Nasal cavity respiratory epithelium epithelial cell of viscerocranial mucosa (primary cell): ENCODE data around the gene BORCS5. TPM values are rescaled to one million over a fixed set of nuclear protein-coding genes. Genes with fewer than 3 reads are reported as not detected.

ENCODE experiments used
- total RNA-seq: library from RNA; depleted of rRNA; stranded (reverse); fragments of >200 nt; gene quantifications from 2 replicates; pipeline ENCODE4 v1.2.3, GENCODE V29; 2014

Gene BORCS5
- 8.2 and 14.9 TPM in 2 replicates for total RNA-seq

GRCh38 chr12:12356896-12357718 lies at the start of gene BORCS5:
BORCS5 (plus strand) TSS chr12:12357078; CDS start chr12:12357452, 374 bp downstream.

GRCh38 chr12:12349711-12350665 lies 6.9 kb upstream of the BORCS5 start, which contains the start of gene MANSC1:
MANSC1 (minus strand) TSS chr12:12350242; CDS start chr12:12343314, 6,928 bp downstream.

Other genes with a start within 250 kb of the BORCS5 start
- 30.1 and 36.3 TPM in 2 replicates for gene LRP6, start 90.0 kb upstream of the BORCS5 start, total RNA-seq
- gene MANSC1, start 6.8 kb upstream of the BORCS5 start, total RNA-seq, result 1.2 and 2.7 TPM in 2 replicates
- gene DUSP16, start 205.8 kb downstream of the BORCS5 start, total RNA-seq, result 17.4 and 25.6 TPM in 2 replicates